GM21723 (cell line): ENCODE results near the gene MOCS1.

Source experiments
- ATAC-seq: cut with Tn5 transposase; IDR thresholded peaks from one replicate; pipeline ENCODE4 v1.9.1; 2021; ENCODE audit warnings: mild to moderate bottlenecking, moderate library complexity; ENCODE audit not compliant: unreplicated experiment

Gene MOCS1

GRCh38 chr6:39904946-39905639, 29.2 kb downstream of the MOCS1 start:
- no peak for ATAC-seq

GRCh38 chr6:39903656-39904055, 30.6 kb downstream of the MOCS1 start:
- no peak for ATAC-seq

GRCh38 chr6:39902786-39903465, 31.3 kb downstream of the MOCS1 start:
- no peak for ATAC-seq

GRCh38 chr6:39902136-39902535, 32.1 kb downstream of the MOCS1 start:
- ATAC-seq: no peak

- no peak for ATAC-seq
Observed at GRCh38 chr6:39901670-39902069, 32.6 kb downstream of the MOCS1 start.

- ATAC-seq: no peak
Observed at GRCh38 chr6:39901116-39901655, 33.1 kb downstream of the MOCS1 start.

- no peak for ATAC-seq
Observed at GRCh38 chr6:39899554-39900295, 34.5 kb downstream of the MOCS1 start.

GRCh38 chr6:39898625-39899024, 35.6 kb downstream of the MOCS1 start:
- ATAC-seq: no peak

- ATAC-seq: no peak
Observed at GRCh38 chr6:39897698-39898097, 36.6 kb downstream of the MOCS1 start.

- ATAC-seq: no peak
Observed at GRCh38 chr6:39896701-39897100, 37.6 kb downstream of the MOCS1 start.

- no peak for ATAC-seq
Observed at GRCh38 chr6:39893286-39893685, 41.0 kb downstream of the MOCS1 start.

- ATAC-seq: no peak
Observed at GRCh38 chr6:39892490-39893129, 41.7 kb downstream of the MOCS1 start.

- no peak for ATAC-seq
Observed at GRCh38 chr6:39891976-39892375, 42.3 kb downstream of the MOCS1 start.

GRCh38 chr6:39891353-39891752, 42.9 kb downstream of the MOCS1 start:
- no peak for ATAC-seq

- ATAC-seq: no peak
Observed at GRCh38 chr6:39889229-39889628, 45.0 kb downstream of the MOCS1 start.

GRCh38 chr6:39887692-39888450, 46.4 kb downstream of the MOCS1 start:
- ATAC-seq: no peak

GRCh38 chr6:39886871-39887270, 47.4 kb downstream of the MOCS1 start:
- no peak for ATAC-seq

- ATAC-seq: no peak
Observed at GRCh38 chr6:39885691-39886090, 48.6 kb downstream of the MOCS1 start.

GRCh38 chr6:39884696-39885095, 49.6 kb downstream of the MOCS1 start:
- ATAC-seq: no peak

- no peak for ATAC-seq
Observed at GRCh38 chr6:39882531-39882899, 51.7 kb downstream of the MOCS1 start.
